Activated naive CD4-positive, alpha-beta T cell treated with anti-CD3 and anti-CD28 coated beads, Interleukin-2, amount 50 U/mL, for 16 hours (primary cell): ENCODE data around the gene PEX14.

Experiments
- DNase-seq: peaks from one replicate; pipeline ENCODE4 v3.0.0-alpha.2; 2020

The PEX14 gene

GRCh38 chr1:10597492-10598388, 123.0 kb downstream of the PEX14 start:
- DNase-seq: no peak

- no peak for DNase-seq
These were observed 123.6 kb downstream of the PEX14 start for GRCh38 chr1:10598389-10598702.

- no peak for DNase-seq
These were observed 124.6 kb downstream of the PEX14 start for GRCh38 chr1:10599194-10599861.

- no peak for DNase-seq
These were observed 126.8 kb downstream of the PEX14 start for GRCh38 chr1:10601342-10602070.

GRCh38 chr1:10602936-10603335, 128.2 kb downstream of the PEX14 start:
- DNase-seq: no peak

- no peak for DNase-seq
These were observed 130.2 kb downstream of the PEX14 start for GRCh38 chr1:10604966-10605365.

- DNase-seq: no peak
These were observed 131.3 kb downstream of the PEX14 start for GRCh38 chr1:10606064-10606463.

GRCh38 chr1:10607228-10607627, 132.5 kb downstream of the PEX14 start:
- no peak for DNase-seq

GRCh38 chr1:10608690-10609089, 133.9 kb downstream of the PEX14 start:
- no peak for DNase-seq

- no peak for DNase-seq
These were observed 136.3 kb downstream of the PEX14 start for GRCh38 chr1:10610901-10611600.

- no peak for DNase-seq
These were observed 137.8 kb downstream of the PEX14 start for GRCh38 chr1:10612436-10613160.

GRCh38 chr1:10613340-10613739, 138.6 kb downstream of the PEX14 start:
- DNase-seq: no peak

- no peak for DNase-seq
These were observed 139.1 kb downstream of the PEX14 start for GRCh38 chr1:10613861-10614260.

GRCh38 chr1:10614377-10615225, 139.9 kb downstream of the PEX14 start:
- no peak for DNase-seq

- no peak for DNase-seq
These were observed 140.6 kb downstream of the PEX14 start for GRCh38 chr1:10615332-10615731.

- no peak for DNase-seq
These were observed 141.4 kb downstream of the PEX14 start for GRCh38 chr1:10615932-10616671.

GRCh38 chr1:10616696-10617095, 141.9 kb downstream of the PEX14 start:
- no peak for DNase-seq

GRCh38 chr1:10617318-10617717, 142.6 kb downstream of the PEX14 start:
- no peak for DNase-seq

GRCh38 chr1:10617931-10618885, 143.5 kb downstream of the PEX14 start:
- no peak for DNase-seq
